ENCODE measurements around the gene UXT.
A peak's percentile ranks its signal among the peaks of the same experiment; 100 is the strongest.

UXT gene

GRCh38 chrX:47628982-47629381 lies 30.0 kb downstream of the UXT start:
- H3K36me3 ChIP-seq (ENCODE audit: insufficient read depth, low read length) = no peaks in the 10 kb centered on the region
- H3K9ac ChIP-seq (ENCODE audit: insufficient read length) = no peak overlapping the region
- H3K4me3 ChIP-seq = no peak overlapping the region
- no peak for TF ChIP-seq FOXP2 (optimal IDR thresholded peaks at IDR 0.05; ENCODE audit: control extremely low read depth, extremely low read length, insufficient read depth)
- TF ChIP-seq EZH2 (IDR thresholded peaks at IDR 0.05) = no peak
- TF ChIP-seq POLR2AphosphoS5 (IDR thresholded peaks at IDR 0.05; ENCODE audit: borderline replicate concordance, low read depth, low read length) = no peak
- no peak overlapping the region for H3K27ac ChIP-seq
- no peak for DNase-seq (ENCODE audit: low read depth, low spot score)
- no peaks in the 10 kb centered on the region for H3K9me3 ChIP-seq (ENCODE audit: low read depth, low read length)

GRCh38 chrX:47625365-47625764 lies 33.6 kb downstream of the UXT start:
- no peaks in the 10 kb centered on the region for H3K36me3 ChIP-seq (ENCODE audit: insufficient read depth, low read length)
- no peak overlapping the region for H3K9ac ChIP-seq (ENCODE audit: insufficient read length)
- H3K9me3 ChIP-seq (ENCODE audit: low read depth, low read length) = no peaks in the 10 kb centered on the region
- DNase-seq (ENCODE audit: low read depth, low spot score) = no peak
- H3K27ac ChIP-seq = no peak overlapping the region
- H3K4me3 ChIP-seq = no peak overlapping the region
- TF ChIP-seq FOXP2 (optimal IDR thresholded peaks at IDR 0.05; ENCODE audit: control extremely low read depth, extremely low read length, insufficient read depth) (no peak), POLR2AphosphoS5 (IDR thresholded peaks at IDR 0.05; ENCODE audit: borderline replicate concordance, low read depth, low read length) (no peak), EZH2 (IDR thresholded peaks at IDR 0.05) (no peak)

- Histone ChIP-seq H3K9ac (ENCODE audit: insufficient read length) (no peak overlapping the region), H3K4me3 (peak overlapping the region; percentile 72), H3K27ac (no peak overlapping the region), H3K36me3 (ENCODE audit: insufficient read depth, low read length) (no peaks in the 10 kb centered on the region), H3K9me3 (ENCODE audit: low read depth, low read length) (no peaks in the 10 kb centered on the region)
- TF ChIP-seq POLR2AphosphoS5 (IDR thresholded peaks at IDR 0.05; ENCODE audit: borderline replicate concordance, low read depth, low read length) = no peak
- TF ChIP-seq FOXP2 (optimal IDR thresholded peaks at IDR 0.05; ENCODE audit: control extremely low read depth, extremely low read length, insufficient read depth) = no peak
- TF ChIP-seq EZH2 (IDR thresholded peaks at IDR 0.05) = no peak
- no peak for DNase-seq (ENCODE audit: low read depth, low spot score)
Observed at GRCh38 chrX:47623540-47624027, 35.4 kb downstream of the UXT start.

GRCh38 chrX:47621851-47622250 lies 37.1 kb downstream of the UXT start:
- Histone ChIP-seq H3K36me3 (ENCODE audit: insufficient read depth, low read length) (no peaks in the 10 kb centered on the region), H3K27ac (no peak overlapping the region), H3K9ac (ENCODE audit: insufficient read length) (no peak overlapping the region), H3K4me3 (no peak overlapping the region), H3K9me3 (ENCODE audit: low read depth, low read length) (no peaks in the 10 kb centered on the region)
- no peak for DNase-seq (ENCODE audit: low read depth, low spot score)
- TF ChIP-seq FOXP2 (optimal IDR thresholded peaks at IDR 0.05; ENCODE audit: control extremely low read depth, extremely low read length, insufficient read depth) = no peak
- TF ChIP-seq POLR2AphosphoS5 (IDR thresholded peaks at IDR 0.05; ENCODE audit: borderline replicate concordance, low read depth, low read length) = no peak
- TF ChIP-seq EZH2 (IDR thresholded peaks at IDR 0.05) = no peak

- TF ChIP-seq EZH2 (IDR thresholded peaks at IDR 0.05) (no peak), FOXP2 (optimal IDR thresholded peaks at IDR 0.05; ENCODE audit: control extremely low read depth, extremely low read length, insufficient read depth) (no peak), POLR2AphosphoS5 (IDR thresholded peaks at IDR 0.05; ENCODE audit: borderline replicate concordance, low read depth, low read length) (no peak)
- H3K4me3 ChIP-seq = no peak overlapping the region
- H3K9ac ChIP-seq (ENCODE audit: insufficient read length) = no peak overlapping the region
- H3K27ac ChIP-seq = no peak overlapping the region
- DNase-seq (ENCODE audit: low read depth, low spot score) = no peak
- H3K9me3 ChIP-seq (ENCODE audit: low read depth, low read length) = no peaks in the 10 kb centered on the region
- H3K36me3 ChIP-seq (ENCODE audit: insufficient read depth, low read length) = no peaks in the 10 kb centered on the region
Observed at GRCh38 chrX:47620303-47620685, 38.7 kb downstream of the UXT start.

- Histone ChIP-seq H3K4me3 (peak within 1 kb of the TSS; percentile 69), H3K36me3 (ENCODE audit: insufficient read depth, low read length) (no peaks in the 10 kb centered on the region), H3K9me3 (ENCODE audit: low read depth, low read length) (no peaks in the 10 kb centered on the region), H3K27ac (no peak within 1 kb of the TSS), H3K9ac (ENCODE audit: insufficient read length) (no peak within 1 kb of the TSS)
- no peak for DNase-seq (ENCODE audit: low read depth, low spot score)
- no peak for TF ChIP-seq POLR2AphosphoS5 (IDR thresholded peaks at IDR 0.05; ENCODE audit: borderline replicate concordance, low read depth, low read length)
- TF ChIP-seq FOXP2 (optimal IDR thresholded peaks at IDR 0.05; ENCODE audit: control extremely low read depth, extremely low read length, insufficient read depth) = no peak
- TF ChIP-seq EZH2 (IDR thresholded peaks at IDR 0.05) = no peak
Observed at GRCh38 chrX:47619486-47620302, 39.3 kb downstream of the UXT start, which contains the start of gene SYN1. Gene SYN1 (minus strand): TSS chrX:47619857. CDS start chrX:47619728, 129 bp downstream.

- no peak for TF ChIP-seq POLR2AphosphoS5 (IDR thresholded peaks at IDR 0.05; ENCODE audit: borderline replicate concordance, low read depth, low read length)
- no peak for TF ChIP-seq EZH2 (IDR thresholded peaks at IDR 0.05)
- no peak for TF ChIP-seq FOXP2 (optimal IDR thresholded peaks at IDR 0.05; ENCODE audit: control extremely low read depth, extremely low read length, insufficient read depth)
- Histone ChIP-seq H3K27ac (no peak overlapping the region), H3K4me3 (peak overlapping the region; percentile 69), H3K9ac (ENCODE audit: insufficient read length) (no peak overlapping the region), H3K36me3 (ENCODE audit: insufficient read depth, low read length) (no peaks in the 10 kb centered on the region), H3K9me3 (ENCODE audit: low read depth, low read length) (no peaks in the 10 kb centered on the region)
- no peak for DNase-seq (ENCODE audit: low read depth, low spot score)
Observed at GRCh38 chrX:47618923-47619485, 40.0 kb downstream of the UXT start.

GRCh38 chrX:47614618-47615017 lies 44.4 kb downstream of the UXT start:
- Histone ChIP-seq H3K36me3 (ENCODE audit: insufficient read depth, low read length) (no peaks in the 10 kb centered on the region), H3K27ac (no peak overlapping the region), H3K9me3 (ENCODE audit: low read depth, low read length) (no peaks in the 10 kb centered on the region), H3K4me3 (no peak overlapping the region), H3K9ac (ENCODE audit: insufficient read length) (no peak overlapping the region)
- TF ChIP-seq POLR2AphosphoS5 (IDR thresholded peaks at IDR 0.05; ENCODE audit: borderline replicate concordance, low read depth, low read length) = no peak
- DNase-seq (ENCODE audit: low read depth, low spot score) = no peak
